HuH-7 (cell line): Measurements from ENCODE around the gene COQ3.
"Not testable (repeated sequence)": the region's sequence is repeated elsewhere in the genome, so short reads cannot be mapped to it uniquely, and the experiment has no call there.

ENCODE experiments used
- DNase-seq: peaks from one replicate; pipeline ENCODE4 v3.0.0; 2011; ENCODE audit warnings: low spot score

COQ3 gene

DNA sequence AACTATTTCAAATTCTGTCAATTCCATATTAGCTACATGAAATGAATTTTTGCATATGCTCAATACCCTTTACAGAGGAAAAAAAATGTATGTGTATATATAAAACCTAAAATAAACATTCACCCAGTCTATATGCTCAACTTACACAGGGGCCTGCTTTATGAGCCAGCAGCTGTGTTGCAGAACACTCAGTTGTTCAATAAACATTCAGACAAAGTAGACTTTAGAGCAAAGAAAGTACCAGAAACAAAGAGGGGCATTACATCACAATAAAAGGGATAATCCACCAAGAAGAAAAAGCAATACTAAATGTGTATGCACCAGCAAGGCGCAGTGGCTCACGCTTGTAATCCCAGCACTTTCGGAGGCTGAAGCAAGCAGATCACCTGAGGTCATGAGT is 9.5 kb downstream of the COQ3 start:
- no peak for DNase-seq

DNA sequence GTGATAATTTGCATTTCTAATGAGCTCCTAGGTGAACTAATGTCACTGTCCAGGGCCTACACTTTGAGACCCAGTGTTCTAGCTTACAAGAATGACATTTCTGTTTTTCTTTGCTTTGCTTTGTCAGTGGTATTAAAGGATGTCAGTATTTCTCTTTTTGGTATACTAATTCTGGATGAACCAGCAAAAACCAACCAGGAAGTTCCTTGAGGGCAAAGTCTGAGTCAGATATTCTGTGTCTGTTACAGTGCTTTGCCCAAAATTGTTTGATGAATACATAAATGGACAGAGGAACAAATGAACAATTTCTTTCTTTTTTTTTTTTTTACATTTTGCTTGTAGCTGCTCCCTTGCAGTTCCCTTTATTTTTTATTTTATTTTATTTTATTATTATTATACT is 15.4 kb downstream of the COQ3 start:
- no peak for DNase-seq

DNA sequence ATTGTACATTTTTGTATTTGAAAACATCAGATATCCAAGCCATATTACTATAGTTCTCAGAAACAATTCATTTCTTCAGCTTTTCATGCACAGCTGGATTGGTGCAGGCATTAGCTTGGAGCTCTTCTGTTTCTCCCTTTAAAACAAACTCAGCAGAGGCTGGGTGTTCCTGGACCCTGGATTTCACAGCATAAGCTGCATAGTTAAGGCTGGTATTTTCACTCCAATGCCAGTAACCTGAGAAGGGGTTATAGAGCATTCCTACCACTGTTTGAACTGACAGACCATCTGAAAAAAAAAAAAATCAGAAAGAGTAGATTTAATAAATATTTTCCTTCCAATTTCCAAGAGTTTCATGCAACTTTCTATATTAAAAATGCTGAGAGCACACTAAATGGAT is 24.5 kb downstream of the COQ3 start:
- DNase-seq = no peak

DNA sequence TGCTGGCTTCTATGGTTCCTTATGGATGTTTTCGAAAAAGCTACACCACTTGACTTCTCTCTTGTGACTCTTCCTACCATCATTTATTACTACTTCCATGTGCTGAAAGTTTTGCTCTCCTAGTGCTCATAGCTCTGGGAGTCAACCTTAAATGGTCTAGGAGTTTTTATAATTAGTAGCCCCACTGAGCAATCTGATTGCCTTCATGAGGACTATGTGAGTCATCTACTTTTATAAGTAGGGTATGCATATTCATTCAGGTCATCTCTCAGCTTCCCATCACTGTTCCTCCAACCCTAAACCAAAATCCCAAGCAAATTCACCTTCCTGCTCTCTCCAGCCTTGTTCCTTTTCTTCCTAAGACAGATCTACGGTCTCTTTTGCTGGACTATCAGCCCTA is 27.1 kb downstream of the COQ3 start:
- no peak for DNase-seq

DNA sequence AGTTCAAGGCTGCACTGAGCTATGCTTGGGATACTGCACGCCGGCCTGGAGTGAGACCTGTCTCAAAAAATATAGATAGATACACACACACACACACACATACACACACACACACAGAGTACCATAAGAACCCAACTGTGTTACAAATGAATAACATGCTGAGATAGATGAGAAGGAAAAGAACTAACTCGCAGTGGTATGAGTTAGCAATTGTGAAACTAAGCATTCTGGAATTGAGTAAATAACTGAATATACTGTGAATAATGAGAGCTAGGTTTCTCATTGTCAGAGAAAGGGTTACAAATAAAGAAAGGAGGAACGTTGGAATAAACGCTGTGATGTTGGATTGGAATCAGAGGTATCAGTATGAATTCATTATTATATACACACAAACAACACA is 30.0 kb downstream of the COQ3 start:
- DNase-seq = no peak

DNA sequence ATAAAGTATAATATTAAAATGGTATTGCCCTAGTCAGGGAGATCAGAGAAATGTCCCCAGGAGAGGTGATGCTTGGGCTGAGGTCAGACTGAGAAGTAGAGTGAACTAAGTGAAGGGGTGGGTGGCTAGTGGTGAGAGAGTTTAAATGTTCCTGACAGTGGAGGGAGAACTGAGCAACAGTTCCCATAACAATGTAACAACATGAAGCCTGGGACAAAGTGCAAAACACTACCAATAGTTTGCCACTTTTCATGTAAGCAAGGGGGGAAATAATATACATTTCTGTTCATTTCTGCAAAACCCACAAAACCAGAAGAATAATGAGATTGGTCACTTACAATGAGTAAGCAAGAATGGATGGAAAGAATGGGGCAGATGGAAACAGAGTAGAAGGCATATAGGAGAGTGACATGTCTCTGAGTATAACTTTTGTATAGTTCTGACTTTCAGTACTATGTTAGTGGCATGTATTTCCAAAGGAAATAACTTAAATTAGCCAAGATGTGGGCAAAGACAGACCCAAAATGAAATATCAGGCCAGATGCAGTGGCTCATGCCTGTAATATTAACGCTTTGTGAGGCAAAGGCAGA is 31.2 kb downstream of the COQ3 start:
- no peak for DNase-seq

DNA sequence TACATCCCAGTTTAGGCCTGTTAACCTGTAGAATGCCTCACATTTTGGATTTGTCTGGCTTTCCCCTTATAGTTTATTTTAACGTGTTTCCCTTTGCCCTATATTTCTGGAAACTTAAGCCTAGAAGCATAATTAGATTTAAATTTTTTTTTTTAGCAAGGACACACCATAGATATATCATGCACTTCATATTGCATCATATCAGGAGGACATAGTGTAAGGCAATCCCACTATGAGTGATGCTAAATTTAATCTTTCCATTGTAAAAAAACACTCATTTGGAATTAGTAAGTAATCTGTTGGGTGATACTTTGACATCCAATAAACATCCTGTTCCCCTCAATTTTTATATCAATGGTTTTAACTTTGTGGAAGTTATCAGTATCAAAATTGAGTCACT is 34.2 kb downstream of the COQ3 start:
- no peak for DNase-seq

DNA sequence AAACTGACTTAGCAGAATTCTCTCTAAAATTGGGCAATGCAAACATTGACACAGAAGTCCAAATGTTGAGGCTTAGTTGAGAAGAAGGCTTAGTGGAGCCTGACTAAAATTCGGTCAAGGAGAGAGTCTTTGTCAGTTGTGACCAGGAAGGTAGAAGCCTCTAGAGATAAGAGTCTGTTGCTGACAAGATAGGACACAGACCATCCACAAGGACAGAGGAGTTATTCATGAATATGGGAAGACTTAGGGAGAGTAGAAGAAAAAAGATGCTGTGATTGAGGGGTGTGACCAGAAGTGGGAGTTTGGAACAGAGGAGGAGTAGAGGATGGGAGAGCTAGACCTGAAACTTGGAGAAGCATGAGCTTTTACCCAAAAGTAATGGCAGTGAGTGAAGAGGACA is 37.4 kb downstream of the COQ3 start:
- DNase-seq = no peak

DNA sequence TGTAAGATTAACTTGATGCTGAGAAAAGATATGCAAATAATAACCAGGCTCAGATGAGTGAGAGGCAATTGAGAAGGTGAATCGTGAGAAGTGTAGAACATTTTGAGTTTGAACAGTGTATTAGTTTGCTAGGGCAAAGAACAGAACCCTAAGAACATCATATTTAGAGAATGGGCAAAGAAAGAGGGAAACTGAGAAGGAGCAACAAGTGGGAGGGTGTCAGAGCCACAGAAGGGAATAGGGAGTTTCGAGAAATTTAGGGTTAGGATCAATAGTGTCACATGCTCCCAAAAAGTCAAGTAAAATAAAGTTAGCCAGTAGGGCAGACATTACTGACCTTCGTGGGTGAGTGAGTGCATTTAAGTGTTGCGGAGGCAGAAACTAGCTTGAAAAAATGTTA is 39.0 kb downstream of the COQ3 start:
- no peak for DNase-seq

DNA sequence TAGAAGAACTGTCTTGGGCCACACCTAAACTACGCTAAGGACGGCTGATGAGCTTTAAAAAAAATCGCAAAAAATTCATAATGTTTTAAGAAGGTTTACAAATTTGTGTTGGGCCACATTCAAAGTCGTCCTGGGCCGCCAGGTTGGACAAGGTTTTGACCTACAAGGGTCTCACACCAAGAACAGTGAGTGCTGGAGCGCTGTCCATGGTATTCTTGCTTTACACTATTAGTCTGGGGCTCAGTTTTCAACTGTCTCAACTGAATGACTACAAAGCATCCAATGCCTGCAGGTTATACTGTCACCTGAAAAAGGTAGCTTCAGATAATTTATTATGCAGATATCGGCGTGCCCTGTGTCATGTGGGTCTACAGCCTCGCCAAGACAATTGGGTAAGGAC is 40.9 kb downstream of the COQ3 start:
- no peak for DNase-seq

DNA sequence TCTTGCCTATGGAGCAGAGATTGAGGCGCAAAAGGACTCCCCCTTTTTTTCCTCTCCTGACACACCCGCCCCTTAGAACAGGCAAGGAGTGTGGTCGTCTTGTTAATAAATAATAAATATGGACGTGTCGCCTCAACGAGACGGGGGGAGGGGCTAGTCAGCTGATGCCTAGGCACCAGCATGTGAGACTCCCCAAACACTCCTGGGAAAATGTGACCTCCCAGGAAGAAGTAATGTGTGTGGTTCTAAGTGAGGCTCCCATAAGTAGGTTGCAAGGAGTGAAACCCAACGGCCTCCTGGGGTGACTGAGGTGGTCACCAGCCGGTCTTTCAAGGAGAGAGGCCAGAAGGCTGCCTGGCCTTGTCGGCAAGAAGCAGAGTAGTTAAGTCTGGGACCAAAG is 43.4 kb downstream of the COQ3 start:
- DNase-seq = no peak

DNA sequence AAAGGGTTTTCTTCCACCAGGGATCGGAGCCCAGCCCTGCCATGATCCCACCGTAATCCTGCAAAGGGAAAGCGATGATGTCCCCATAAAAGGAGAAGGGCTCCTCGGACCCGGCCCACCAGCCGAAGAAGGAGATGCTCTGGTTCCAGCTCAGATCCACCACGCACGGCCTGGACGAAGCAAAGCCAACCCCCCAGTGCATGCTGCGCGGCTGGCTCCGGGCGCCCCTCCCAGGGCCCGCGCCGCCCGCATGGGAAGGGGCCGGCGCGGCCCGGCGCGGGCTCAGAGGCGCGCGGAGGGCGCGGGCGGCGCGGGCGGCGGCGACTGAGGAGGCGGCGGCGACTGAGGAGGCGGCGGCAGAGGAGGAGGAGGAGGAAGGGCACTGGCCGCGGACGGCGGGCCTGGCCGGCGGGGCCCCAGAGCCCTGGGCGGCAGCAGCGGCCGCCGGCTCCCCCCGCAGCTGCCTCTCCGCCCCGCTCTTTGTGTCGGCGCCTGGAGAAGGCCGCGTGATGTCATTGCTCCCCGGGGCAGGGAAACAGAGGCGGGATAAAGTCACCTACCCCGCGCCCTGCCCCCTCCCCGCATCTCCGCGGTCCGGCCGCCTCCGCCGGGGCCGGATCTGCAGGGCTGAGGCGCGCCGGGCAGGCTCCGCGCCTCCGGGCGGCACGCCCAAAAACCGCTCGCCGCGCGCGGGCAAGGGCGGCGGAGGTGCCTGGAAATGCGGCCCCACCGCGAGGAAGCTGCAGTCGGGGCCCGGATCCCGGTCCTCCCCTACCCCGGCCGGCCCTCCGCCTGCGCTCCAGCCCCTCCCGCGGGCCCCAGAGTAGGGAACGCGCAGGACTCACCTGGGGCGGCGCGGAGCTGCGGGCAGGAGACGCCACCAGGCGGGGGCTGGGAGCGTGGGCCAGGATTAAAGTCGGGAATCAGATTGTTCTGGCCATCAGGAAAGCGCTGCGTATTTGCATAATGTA is 44.5 kb downstream of the COQ3 start, which contains the start of gene FAXC:
Gene FAXC, minus strand, starts transcription at position 504 of the 971 bp plus-strand sequence. Its CDS starts 302 bp downstream, at position 202.
- DNase-seq = peak; percentile 60

DNA sequence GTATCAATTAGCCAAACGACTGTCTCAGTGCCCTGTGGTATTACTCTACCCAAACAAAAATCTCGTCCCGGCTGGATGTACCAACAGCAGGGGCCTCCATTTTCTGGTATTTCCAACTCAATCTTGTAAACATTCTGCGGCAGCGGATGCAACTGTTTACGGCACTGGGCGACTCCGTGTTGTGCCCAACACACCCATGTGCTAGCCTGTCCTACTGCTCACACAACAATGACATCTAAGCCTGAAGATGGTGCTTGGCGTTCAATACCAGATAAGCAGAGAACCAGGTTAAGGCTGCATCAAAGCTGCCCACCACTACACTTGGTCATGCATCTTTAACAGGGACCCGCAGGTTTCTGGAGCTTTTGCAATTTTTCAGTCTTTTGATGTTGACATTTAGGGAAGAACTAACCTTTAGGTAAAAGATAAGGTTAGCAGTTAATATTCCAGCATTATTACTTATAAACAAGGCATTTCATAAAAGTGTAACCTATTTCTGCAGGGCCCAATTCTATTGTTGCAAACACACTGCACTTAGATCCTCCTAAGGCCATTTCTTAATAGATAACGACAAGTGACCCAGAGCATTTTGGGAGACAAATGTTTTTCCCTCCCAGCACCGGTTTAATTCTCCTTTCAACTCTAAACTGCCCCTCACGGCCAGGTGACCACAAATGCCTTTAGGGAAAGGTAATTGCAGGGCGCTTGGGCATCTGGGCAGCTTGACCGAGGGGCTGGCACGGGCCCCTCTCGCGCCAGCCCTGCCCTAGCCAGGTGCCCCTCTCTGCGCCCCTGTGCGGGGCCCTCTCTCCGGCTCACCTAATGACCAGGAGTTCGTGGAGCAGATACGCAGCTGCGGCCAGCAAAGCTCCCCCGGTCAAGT is 45.5 kb downstream of the COQ3 start:
- DNase-seq = no peak

DNA sequence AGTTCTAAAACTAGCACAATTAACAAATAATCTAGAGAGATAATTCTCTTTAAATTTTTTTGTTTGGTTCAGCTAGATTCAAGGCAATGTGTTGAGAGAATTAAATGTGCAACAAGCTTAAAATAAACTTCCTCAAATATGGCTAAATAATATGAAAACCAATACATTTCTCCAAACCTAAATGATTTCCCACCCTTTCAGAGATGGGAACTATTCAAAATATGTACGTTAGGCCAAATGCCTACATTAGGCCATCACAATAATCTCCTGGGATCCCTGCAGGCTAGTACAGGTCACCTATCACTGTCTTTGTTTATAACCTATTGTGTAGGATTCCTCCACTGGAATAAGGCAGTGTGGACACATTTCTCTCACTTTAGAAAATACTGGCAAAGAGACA is 46.2 kb downstream of the COQ3 start:
- no peak for DNase-seq

DNA sequence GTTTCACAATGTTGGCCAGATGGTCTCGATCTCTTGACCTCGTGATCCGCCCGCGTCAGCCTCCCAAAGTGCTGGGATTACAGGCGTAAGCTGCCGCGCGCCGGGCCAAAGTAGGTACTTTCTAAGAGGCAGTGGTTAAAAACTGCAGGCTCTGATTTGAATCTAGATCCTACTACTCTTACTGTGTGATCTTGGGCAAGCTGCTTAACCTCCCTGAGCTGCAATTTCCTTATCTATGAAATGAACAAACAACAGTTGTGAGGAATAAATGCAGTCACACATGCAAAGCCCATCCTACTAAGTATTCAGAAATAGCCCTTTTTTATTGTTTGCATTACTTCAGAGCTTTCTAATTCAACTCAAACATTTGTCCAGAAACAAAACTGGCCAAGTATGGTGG is 47.4 kb downstream of the COQ3 start:
- DNase-seq = no peak

DNA sequence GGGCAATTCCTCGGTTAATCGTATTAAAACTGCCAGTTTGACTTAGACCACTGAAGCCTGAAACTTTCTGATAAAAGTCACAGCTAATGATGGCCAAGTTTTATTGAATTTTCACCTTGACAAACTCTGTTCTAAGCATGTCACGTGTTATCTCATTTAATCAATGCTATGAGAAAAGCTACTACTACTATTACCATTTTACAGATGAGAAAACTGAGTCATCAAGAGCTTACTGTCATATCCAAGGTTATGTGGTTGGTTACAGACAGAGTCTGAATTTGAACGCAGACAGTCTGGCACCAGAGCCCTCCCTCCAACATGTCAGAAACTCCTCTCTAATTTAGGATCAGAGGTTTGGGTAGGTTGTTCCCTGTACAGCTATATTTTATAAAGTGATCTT is 48.8 kb downstream of the COQ3 start:
- DNase-seq = no peak

DNA sequence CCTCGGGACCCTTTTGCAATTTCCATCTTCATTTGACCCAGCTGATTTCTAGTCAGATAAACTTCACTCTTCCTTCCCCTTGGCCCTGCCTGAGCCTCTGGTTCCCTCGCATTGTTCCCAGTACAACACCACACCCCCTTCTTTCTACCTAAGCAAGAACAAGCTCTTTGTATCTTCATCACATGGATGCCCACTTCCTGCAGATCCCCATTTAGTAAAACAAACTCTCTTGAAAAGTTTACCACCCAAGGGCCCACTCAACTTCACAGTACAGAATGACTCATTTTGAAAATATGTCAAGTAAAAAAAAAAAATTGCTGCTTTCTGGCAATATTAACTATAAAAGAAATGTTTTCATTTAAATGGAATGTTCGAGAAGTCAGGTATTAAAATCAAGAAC is 49.7 kb downstream of the COQ3 start:
- no peak for DNase-seq

DNA sequence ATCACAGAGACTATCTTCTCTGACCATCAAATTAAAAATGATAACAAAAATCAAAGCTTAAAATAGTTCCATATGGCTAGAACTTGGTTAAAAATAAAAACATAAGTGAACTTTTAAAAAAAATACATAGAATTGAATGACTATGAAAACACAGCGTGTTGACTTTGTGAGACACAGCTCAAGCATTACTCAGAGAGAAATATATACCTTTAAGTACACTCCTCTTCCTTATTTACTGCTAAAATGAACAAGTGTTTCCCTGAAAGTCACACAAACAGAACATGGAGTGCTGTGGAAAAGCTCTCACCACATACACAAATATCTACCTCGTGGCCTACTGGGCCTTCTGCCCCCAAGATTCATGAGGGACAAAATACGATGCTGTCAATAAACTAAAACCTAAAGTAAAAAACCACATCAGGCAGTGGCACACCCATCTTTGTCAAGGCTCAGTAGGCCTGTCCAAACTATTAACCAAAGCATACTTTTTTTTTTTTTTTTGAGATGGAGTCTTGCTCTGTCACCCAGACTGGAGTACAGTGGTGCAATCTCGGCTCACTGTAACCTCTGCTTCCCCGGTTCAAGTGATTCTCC is 52.0 kb downstream of the COQ3 start:
- DNase-seq = no peak

DNA sequence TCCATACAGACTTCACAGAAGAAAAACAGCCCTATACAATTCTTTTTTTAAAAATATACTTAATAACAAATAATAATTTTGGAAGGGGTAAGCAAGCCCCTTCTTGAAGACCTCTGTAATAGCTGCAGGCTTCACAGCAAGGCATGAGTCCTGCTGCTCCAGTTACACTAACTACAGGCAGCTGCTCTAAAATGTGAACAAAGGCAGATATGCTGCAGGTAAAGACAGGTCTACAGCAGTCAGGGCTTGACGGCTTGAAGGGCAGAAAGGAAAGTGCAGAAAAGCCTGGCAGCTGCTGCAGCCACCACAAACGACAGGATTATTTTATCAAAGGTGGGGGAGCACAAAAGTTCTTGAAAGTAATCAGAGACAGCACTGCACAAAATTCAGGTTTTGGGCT is 55.8 kb downstream of the COQ3 start:
- no peak for DNase-seq

DNA sequence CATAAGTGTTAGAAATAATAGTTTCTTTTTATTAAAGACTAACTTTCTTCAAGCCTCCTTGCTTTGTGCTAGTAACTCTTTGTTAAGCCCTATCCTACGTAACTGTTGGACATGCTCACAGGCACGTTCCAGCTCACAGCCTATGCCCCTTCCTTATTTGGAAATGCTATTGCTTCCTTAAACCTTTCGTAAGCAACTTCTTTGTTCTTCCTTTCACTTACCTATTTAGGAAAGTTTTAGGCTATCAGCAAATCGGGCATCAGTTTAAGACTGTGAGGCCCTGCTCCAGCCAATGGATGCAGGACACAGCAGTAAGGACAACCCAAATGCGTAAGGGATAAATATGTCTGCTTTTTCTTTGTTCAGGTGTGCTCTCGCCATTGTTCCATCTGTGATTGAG is 58.7 kb downstream of the COQ3 start:
- DNase-seq = not testable (repeated sequence)

DNA sequence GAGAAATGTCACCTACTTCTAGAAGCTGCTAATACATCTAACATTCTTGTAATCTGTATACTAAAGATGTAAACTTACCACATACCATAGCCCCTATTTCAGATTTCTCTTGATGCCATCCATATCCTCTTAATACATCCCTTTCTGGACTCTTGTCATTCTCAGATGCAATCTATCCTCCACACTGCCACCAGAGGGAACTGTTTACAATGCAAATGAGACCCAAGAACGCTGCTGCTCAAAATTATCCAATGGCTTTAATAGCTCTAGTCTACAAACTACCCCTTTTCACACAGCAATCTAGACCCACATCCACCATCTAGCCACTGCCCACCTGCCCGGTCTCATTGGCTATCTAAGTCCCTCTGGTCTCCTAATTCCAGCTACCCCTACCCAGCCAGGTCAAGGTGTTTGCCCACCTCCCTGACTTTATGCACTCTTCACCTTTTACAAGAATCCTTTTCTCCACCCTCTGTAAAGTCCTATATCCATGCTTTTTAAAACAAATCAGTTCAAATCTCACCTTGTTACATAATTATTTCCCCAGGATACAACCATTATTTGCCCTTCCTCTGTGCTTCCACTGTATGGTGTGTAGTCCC is 59.4 kb downstream of the COQ3 start:
- DNase-seq = peak; percentile 40

DNA sequence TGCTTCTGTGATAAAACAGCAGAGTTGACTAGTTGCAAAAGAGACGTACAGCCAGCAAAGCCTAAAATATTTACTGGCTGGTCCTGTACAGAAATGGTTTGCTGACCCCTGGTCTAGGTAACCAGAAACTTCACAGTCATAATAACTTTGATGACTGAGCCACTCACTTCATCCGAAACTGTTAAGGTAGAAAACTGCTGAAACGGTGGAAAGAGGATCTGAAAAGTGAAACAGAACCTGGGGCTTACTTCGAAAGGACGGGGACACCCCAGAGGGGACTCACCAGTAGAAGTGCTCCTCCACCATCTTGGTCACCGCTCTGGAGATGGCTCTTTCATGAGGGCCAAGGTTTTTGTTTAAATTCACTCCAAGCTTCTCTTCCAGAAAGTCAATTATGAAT is 60.9 kb downstream of the COQ3 start:
- no peak for DNase-seq
